ENCODE data around the gene CAMK2G. TPM values are rescaled to one million over a fixed set of nuclear protein-coding genes. Genes with fewer than 3 reads are reported as not detected.

The CAMK2G gene
- total RNA-seq, 5 donors from 2014 or later (not counting 1 experiment from before 2014, with no cell fraction given): 50.6 to 59.9 (median 55.5) TPM

GRCh38 chr10:73906524-73907447, 32.4 kb upstream of the CAMK2G start:
- Mint-ChIP-seq H3K36me3 (no peaks in the 10 kb centered on the region), H3K9me3 (no peaks in the 10 kb centered on the region), H3K4me1 (peaks cover 26 to 31% (median 30%) of the 10 kb centered on the region in 3 donors), H3K27ac (no peak overlapping the region), H3K4me3 (no peak overlapping the region), H3K27me3 (peaks cover 42 to 43% of the 10 kb centered on the region in 2 donors)
- Histone ChIP-seq H3K4me1 (ENCODE audit: control insufficient read depth in 1 of 2, extremely low read depth in 1 of 2, insufficient read depth in 2 of 2, low read length in 2 of 2) (peaks cover 0 to 35% of the 10 kb centered on the region in 2 experiments), H3K9me3 (no peaks in the 10 kb centered on the region), H3K36me3 (ENCODE audit: control insufficient read depth in 2 of 2, extremely low read depth in 1 of 2, insufficient read depth in 1 of 2, low read length in 1 of 2) (no peaks in the 10 kb centered on the region), H3K4me3 (ENCODE audit: control insufficient read depth in 1 of 2, extremely low read depth in 1 of 2, low read length in 1 of 2) (no peak overlapping the region), H3K27me3 (replicated peaks in 1 of 2; ENCODE audit: control insufficient read depth in 2 of 2, extremely low read depth in 1 of 2, insufficient read depth in 2 of 2, low read length in 1 of 2) (peaks cover 0 to 52% of the 10 kb centered on the region in 2 experiments), H3K27ac (ENCODE audit: low read length) (no peak overlapping the region)
- CTCF ChIA-PET: interaction anchor here in 1 of 2 donors (0.7 kb wide), 1 partner anchor 97 kb away, joined by 6 read pairs; no protein-coding TSS in a partner anchor
- no peak for ATAC-seq (replicated peaks in 1 of 4)
- WGBS (ENCODE audit: insufficient coverage): 93% methylated on average over 6 of the region's 8 CpGs
- no peak for DNase-seq
- POLR2A ChIA-PET: interaction anchor here (0.6 kb wide), 2 partner anchors 240 to 1419 kb away, joined by 4 read pairs; no protein-coding TSS in a partner anchor

GRCh38 chr10:73905256-73906020, 31.1 kb upstream of the CAMK2G start:
- Mint-ChIP-seq H3K27ac (no peak overlapping the region), H3K27me3 (peaks cover 34% of the 10 kb centered on the region in 2 donors)
- WGBS (ENCODE audit: insufficient coverage): 90% methylated on average over 2 of the region's 4 CpGs

GRCh38 chr10:73902351-73902750, 28.0 kb upstream of the CAMK2G start:
- H3K27ac ChIP-seq (ENCODE audit: low read length): no peak overlapping the region
- no peak overlapping the region for H3K4me3 ChIP-seq (ENCODE audit: control insufficient read depth in 1 of 2, extremely low read depth in 1 of 2, low read length in 1 of 2)
- no peak for ATAC-seq (replicated peaks in 1 of 4)
- Mint-ChIP-seq H3K36me3 (no peaks in the 10 kb centered on the region), H3K27ac (no peak overlapping the region), H3K4me3 (no peak overlapping the region), H3K4me1 (no peaks in the 10 kb centered on the region), H3K9me3 (no peaks in the 10 kb centered on the region), H3K27me3 (peaks cover 13 to 21% of the 10 kb centered on the region in 2 donors)
- H3K4me1 ChIP-seq (ENCODE audit: control insufficient read depth in 1 of 2, extremely low read depth in 1 of 2, insufficient read depth in 2 of 2, low read length in 2 of 2): no peaks in the 10 kb centered on the region
- WGBS (ENCODE audit: insufficient coverage): 100% methylated on average over 1 of the region's 2 CpGs
- H3K27me3 ChIP-seq (replicated peaks in 1 of 2; ENCODE audit: control insufficient read depth in 2 of 2, extremely low read depth in 1 of 2, insufficient read depth in 2 of 2, low read length in 1 of 2): peaks cover 0 to 21% of the 10 kb centered on the region in 2 experiments
- ChIA-PET CTCF (interaction anchor here (0.6 to 1.3 kb wide), 5 partner anchors 8 to 342 kb away, joined by 3 to 5 read pairs (median 4); no protein-coding TSS in a partner anchor), POLR2A (interaction anchor here (0.7 to 0.8 kb wide), 2 partner anchors 14 to 136 kb away, joined by 3 to 4 read pairs; no protein-coding TSS in a partner anchor)
- H3K36me3 ChIP-seq (ENCODE audit: control insufficient read depth in 2 of 2, extremely low read depth in 1 of 2, insufficient read depth in 1 of 2, low read length in 1 of 2): no peaks in the 10 kb centered on the region
- no peaks in the 10 kb centered on the region for H3K9me3 ChIP-seq
- no peak for DNase-seq

More at GRCh38 chr10:73905256-73906020, 31.1 kb upstream of the CAMK2G start:
- H3K4me1 Mint-ChIP-seq: peaks cover 18 to 22% (median 19%) of the 10 kb centered on the region in 3 donors
- Histone ChIP-seq H3K4me1 (ENCODE audit: control insufficient read depth in 1 of 2, extremely low read depth in 1 of 2, insufficient read depth in 2 of 2, low read length in 2 of 2) (peaks cover 0 to 24% of the 10 kb centered on the region in 2 experiments), H3K27ac (ENCODE audit: low read length) (no peak overlapping the region), H3K4me3 (ENCODE audit: control insufficient read depth in 1 of 2, extremely low read depth in 1 of 2, low read length in 1 of 2) (no peak overlapping the region), H3K36me3 (ENCODE audit: control insufficient read depth in 2 of 2, extremely low read depth in 1 of 2, insufficient read depth in 1 of 2, low read length in 1 of 2) (no peaks in the 10 kb centered on the region), H3K27me3 (replicated peaks in 1 of 2; ENCODE audit: control insufficient read depth in 2 of 2, extremely low read depth in 1 of 2, insufficient read depth in 2 of 2, low read length in 1 of 2) (peaks cover 0 to 45% of the 10 kb centered on the region in 2 experiments), H3K9me3 (no peaks in the 10 kb centered on the region)
- ChIA-PET POLR2A (no interaction called here), CTCF (no interaction called here)
- DNase-seq (no peak), ATAC-seq (replicated peaks in 1 of 4) (no peak)
- H3K36me3 Mint-ChIP-seq: no peaks in the 10 kb centered on the region
- H3K9me3 Mint-ChIP-seq: no peaks in the 10 kb centered on the region
- H3K4me3 Mint-ChIP-seq: no peak overlapping the region

DNA sequence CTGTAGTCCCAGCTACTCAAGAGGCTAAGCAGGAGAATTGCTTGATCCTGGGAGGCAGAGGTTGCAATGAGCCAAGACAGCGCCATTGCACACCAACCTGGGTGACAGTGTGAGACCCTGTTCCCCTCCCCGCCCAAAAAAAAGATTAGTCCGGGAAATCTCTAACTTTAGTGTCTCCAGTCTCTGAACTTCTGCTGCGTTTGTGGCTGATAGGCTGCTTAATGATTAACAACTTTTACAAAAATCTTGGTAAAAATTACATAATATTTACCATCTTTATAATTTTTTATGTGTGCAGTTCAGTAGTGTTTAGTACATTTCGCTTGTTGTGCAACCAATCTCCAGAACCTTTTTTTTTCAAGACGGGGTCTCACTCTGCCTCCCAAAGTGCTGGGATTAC, 26.9 kb upstream of the CAMK2G start:
- ChIA-PET CTCF (interaction anchor here in 1 of 2 donors (0.7 kb wide), 1 partner anchor 32 kb away, joined by 3 read pairs; no protein-coding TSS in a partner anchor), POLR2A (no interaction called here)
- Mint-ChIP-seq H3K9me3 (no peaks in the 10 kb centered on the region), H3K4me1 (no peaks in the 10 kb centered on the region), H3K27me3 (peaks cover 6 to 13% of the 10 kb centered on the region in 2 donors), H3K36me3 (no peaks in the 10 kb centered on the region), H3K27ac (no peak overlapping the region), H3K4me3 (no peak overlapping the region)
- WGBS (ENCODE audit: insufficient coverage): 94% methylated on average over 4 of the region's 6 CpGs
- DNase-seq: no peak
- peaks cover 0 to 10% of the 10 kb centered on the region in 2 experiments for H3K27me3 ChIP-seq (replicated peaks in 1 of 2; ENCODE audit: control insufficient read depth in 2 of 2, extremely low read depth in 1 of 2, insufficient read depth in 2 of 2, low read length in 1 of 2)
- no peak for ATAC-seq (replicated peaks in 1 of 4)
- no peaks in the 10 kb centered on the region for H3K36me3 ChIP-seq (ENCODE audit: control insufficient read depth in 2 of 2, extremely low read depth in 1 of 2, insufficient read depth in 1 of 2, low read length in 1 of 2)
- H3K4me1 ChIP-seq (ENCODE audit: control insufficient read depth in 1 of 2, extremely low read depth in 1 of 2, insufficient read depth in 2 of 2, low read length in 2 of 2): no peaks in the 10 kb centered on the region
- no peak overlapping the region for H3K27ac ChIP-seq (ENCODE audit: low read length)
- no peak overlapping the region for H3K4me3 ChIP-seq (ENCODE audit: control insufficient read depth in 1 of 2, extremely low read depth in 1 of 2, low read length in 1 of 2)
- H3K9me3 ChIP-seq: no peaks in the 10 kb centered on the region

DNA sequence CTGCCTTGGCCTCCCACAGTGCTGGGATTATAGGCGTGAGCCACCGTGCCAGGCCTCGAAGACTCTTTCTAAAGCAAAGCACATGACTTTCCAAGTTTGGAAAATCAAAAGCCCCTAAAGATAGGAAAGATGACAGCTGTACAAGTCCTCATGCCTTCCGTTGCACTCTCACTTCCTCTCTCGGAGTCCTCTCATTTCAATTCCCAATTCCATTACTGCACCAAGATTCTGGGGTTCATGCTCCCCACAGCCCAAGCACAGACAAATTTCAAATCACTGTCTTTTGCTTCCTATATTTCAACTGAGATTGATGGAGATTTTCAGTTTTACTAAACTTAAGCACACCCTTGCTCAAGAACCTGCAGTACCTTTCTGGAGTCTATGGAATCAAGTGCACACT, 25.7 kb upstream of the CAMK2G start:
- H3K27ac Mint-ChIP-seq: no peak overlapping the region
- Histone ChIP-seq H3K27ac (ENCODE audit: low read length) (no peak overlapping the region), H3K36me3 (ENCODE audit: control insufficient read depth in 2 of 2, extremely low read depth in 1 of 2, insufficient read depth in 1 of 2, low read length in 1 of 2) (no peaks in the 10 kb centered on the region), H3K4me3 (ENCODE audit: control insufficient read depth in 1 of 2, extremely low read depth in 1 of 2, low read length in 1 of 2) (no peak overlapping the region), H3K4me1 (ENCODE audit: control insufficient read depth in 1 of 2, extremely low read depth in 1 of 2, insufficient read depth in 2 of 2, low read length in 2 of 2) (no peaks in the 10 kb centered on the region), H3K27me3 (replicated peaks in 1 of 2; ENCODE audit: control insufficient read depth in 2 of 2, extremely low read depth in 1 of 2, insufficient read depth in 2 of 2, low read length in 1 of 2) (peaks cover 0 to 9% of the 10 kb centered on the region in 2 experiments), H3K9me3 (no peaks in the 10 kb centered on the region)
- ATAC-seq (replicated peaks in 1 of 4): no peak
- H3K4me1 Mint-ChIP-seq: no peaks in the 10 kb centered on the region
- no peaks in the 10 kb centered on the region for H3K9me3 Mint-ChIP-seq
- DNase-seq: no peak
- ChIA-PET CTCF (no interaction called here), POLR2A (interaction anchor here in 1 of 2 donors (0.7 kb wide), 1 partner anchor 12 kb away, joined by 16 read pairs; no protein-coding TSS in a partner anchor)
- H3K27me3 Mint-ChIP-seq: peaks cover 0 to 8% of the 10 kb centered on the region in 2 donors
- no peaks in the 10 kb centered on the region for H3K36me3 Mint-ChIP-seq
- WGBS (ENCODE audit: insufficient coverage): 96% methylated on average over 5 of the region's 5 CpGs
- H3K4me3 Mint-ChIP-seq: no peak overlapping the region

DNA sequence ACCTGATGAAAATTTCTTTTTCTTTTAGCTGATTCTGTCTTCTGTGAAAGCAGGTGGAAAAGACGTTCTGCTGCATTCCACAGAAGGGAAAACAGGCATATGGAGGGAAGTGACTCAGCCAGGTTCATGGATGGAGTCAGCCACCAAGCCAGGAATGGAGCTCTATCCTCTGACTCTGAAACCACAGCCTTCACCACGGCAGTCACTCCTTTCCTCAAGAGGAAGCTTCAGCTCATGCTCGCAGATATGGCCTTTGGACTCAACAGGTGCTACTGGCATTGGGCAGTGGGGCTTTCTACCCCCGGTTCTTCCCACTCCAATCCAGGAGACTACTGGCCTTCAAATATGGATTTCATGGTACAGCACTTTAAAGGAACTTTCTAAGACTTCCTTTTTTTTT, 25.1 kb upstream of the CAMK2G start:
- Histone ChIP-seq H3K27me3 (replicated peaks in 1 of 2; ENCODE audit: control insufficient read depth in 2 of 2, extremely low read depth in 1 of 2, insufficient read depth in 2 of 2, low read length in 1 of 2) (peaks cover 0 to 7% of the 10 kb centered on the region in 2 experiments), H3K4me3 (ENCODE audit: control insufficient read depth in 1 of 2, extremely low read depth in 1 of 2, low read length in 1 of 2) (no peak overlapping the region), H3K9me3 (no peaks in the 10 kb centered on the region), H3K4me1 (ENCODE audit: control insufficient read depth in 1 of 2, extremely low read depth in 1 of 2, insufficient read depth in 2 of 2, low read length in 2 of 2) (no peaks in the 10 kb centered on the region), H3K36me3 (ENCODE audit: control insufficient read depth in 2 of 2, extremely low read depth in 1 of 2, insufficient read depth in 1 of 2, low read length in 1 of 2) (no peaks in the 10 kb centered on the region), H3K27ac (ENCODE audit: low read length) (no peak overlapping the region)
- Mint-ChIP-seq H3K27me3 (peaks cover 0 to 7% of the 10 kb centered on the region in 2 donors), H3K4me1 (peaks cover 0 to 3% (median 0%) of the 10 kb centered on the region in 3 donors), H3K36me3 (no peaks in the 10 kb centered on the region), H3K9me3 (no peaks in the 10 kb centered on the region), H3K4me3 (no peak overlapping the region), H3K27ac (no peak overlapping the region)
- 40% methylated on average over 2 of the region's 4 CpGs for WGBS (ENCODE audit: insufficient coverage)
- ChIA-PET CTCF (interaction anchor here in 1 of 2 donors (1.4 kb wide), 1 partner anchor 13 kb away, joined by 3 read pairs; no protein-coding TSS in a partner anchor), POLR2A (interaction anchor here in 1 of 2 donors (0.7 kb wide), 1 partner anchor 12 kb away, joined by 16 read pairs; no protein-coding TSS in a partner anchor)
- ATAC-seq (replicated peaks in 1 of 4): no peak
- no peak for DNase-seq

Measured in T-cell (primary cell).